ENCODE results near the gene MLLT1.

DNA sequence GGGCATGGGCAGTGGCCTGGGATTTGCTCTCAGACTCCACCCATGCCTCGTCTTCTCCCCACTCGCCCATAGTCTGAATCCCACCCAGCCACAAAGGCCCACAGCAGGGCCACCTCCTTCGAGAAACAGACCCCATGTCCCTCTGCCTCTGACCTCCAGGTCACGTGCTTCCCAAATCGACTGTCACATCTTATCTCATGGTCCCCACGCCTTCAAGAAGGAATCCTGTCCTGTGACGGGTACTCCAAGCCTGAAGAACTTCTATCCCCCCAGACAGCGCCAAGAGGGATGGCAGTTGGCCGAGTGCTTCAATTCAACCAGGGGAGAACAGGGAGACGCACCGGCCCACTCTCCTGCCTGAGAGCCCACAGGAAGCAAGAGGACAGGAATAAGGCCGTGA, 16.5 kb downstream of the MLLT1 start:
- TF ChIP-seq EZH2phosphoT487 (IDR thresholded peaks at IDR 0.05; ENCODE audit: insufficient read depth, low read depth) (no peak), EZH2 (IDR thresholded peaks at IDR 0.05; ENCODE audit: insufficient read depth, poor library complexity, severe bottlenecking) (no peak)

Data from GM23248 (cell line).